GM19351 (cell line): ENCODE results near the gene GPR151.

Source experiments
- ATAC-seq: cut with Tn5 transposase; IDR thresholded peaks from one replicate; pipeline ENCODE4 v1.9.1; 2021; ENCODE audit warnings: mild to moderate bottlenecking, moderate library complexity; ENCODE audit not compliant: unreplicated experiment

GPR151 gene

DNA sequence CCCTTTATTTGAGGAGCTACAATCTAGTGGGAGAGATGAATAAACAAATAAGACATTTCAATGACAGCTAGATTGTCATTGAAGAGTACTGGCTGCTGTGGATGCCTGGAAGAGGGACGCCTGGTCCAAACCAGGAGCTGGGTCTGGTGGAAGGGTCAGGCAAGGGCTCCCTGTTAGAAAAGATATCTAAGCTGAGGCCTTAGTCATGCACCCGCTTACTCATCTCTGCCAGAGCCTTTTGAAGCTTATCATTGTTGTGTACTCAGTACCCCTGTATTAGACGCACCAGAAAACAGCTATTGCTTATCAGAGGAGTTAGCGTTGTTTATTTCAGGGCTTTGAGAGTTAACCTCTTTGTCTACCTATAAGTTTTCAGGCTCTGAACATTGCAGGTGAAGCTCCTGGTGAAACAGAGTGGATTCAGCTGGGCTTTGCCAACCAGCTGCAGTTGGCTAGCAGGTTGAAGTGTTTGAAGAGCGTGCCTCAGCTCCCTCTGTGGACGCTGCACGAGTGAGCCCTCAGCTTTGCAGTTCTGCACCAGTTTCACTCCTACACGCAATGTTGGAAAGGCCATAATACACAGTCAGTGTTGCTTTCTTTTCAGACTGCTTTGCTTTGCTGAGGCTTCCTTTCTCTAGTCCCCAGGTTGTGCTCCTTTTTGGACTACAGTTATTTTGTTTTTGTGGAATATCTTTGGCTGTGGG lies 5.6 kb upstream of the GPR151 start:
- no peak for ATAC-seq

DNA sequence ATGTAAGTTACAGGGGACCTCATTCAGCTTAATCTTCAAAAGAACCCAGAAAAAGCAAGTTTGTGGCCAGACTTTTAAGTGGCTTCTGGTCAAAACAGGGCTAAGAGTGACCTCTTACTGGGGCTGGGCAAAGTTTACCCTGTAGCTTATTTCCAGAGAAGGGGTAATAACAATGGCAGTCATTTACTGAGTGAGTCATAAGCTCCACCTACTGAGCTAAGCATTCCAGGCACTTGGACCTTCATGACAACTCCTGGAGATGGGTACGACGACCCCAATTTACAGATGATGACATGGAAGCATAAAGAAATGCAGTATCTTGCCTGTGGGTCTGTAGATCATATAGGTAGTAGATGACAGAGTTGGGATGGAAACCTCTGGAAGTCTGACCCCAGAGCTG lies 4.7 kb upstream of the GPR151 start:
- no peak for ATAC-seq

DNA sequence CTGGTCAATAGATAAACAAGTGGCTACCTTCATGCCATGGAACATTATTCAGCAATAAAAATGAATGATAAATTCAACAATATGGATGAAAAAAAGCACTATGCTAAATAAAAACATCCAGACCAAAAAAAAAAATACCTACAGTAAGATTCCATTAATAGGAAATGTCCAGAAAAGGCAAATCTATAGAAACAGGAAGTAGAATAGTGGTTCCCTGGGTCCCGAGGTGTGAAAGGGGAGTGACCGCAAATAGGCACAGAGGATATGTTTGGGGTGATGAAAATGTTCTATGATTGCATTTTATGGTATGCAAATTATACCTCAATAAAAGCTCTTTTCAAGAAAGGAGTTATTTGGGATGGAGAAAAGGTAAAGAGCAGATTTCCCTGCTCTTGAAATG lies 3.6 kb upstream of the GPR151 start:
- no peak for ATAC-seq

GRCh38 chr5:146515473-146516150 lies 378 bp downstream of the GPR151 start:
- no peak for ATAC-seq

DNA sequence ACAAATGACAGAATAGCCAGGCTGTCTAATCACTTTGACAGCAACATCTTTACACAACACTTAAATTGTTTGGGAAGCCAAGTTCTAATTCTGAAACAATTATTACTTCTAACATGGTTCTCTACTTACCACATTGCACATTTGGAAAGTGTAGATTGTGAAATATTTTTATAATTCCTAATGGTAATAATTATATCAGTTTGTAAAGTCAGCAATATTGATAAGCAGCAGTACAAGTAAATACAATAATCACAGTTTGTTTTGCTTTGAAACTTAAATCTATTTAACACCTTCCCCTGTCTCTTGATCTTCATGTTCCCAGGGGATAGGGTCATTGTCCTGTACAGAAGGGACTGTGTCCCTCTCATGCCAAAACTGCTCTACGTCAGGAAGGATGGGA lies 1.4 kb downstream of the GPR151 start:
- no peak for ATAC-seq

DNA sequence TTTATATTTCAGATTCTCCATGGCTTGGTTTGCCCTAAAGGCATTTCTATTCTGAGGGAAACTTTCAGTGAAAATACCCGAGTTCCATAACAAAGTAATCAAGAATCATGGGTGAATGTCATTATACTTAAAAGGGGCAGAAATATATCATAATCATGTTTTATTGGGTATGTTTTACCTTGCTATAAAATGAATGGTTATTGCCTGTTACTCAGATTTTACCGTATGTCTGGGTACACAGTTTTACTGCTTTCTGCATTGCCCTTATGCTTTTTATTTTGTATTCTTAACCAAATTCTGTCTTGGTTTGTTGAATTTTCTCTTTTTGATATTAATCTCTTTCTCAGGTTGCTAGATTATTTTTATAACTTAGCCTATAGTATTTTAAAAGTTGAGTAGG lies 2.5 kb downstream of the GPR151 start:
- ATAC-seq: no peak

GRCh38 chr5:146510559-146511125 lies 5.3 kb downstream of the GPR151 start:
- ATAC-seq: no peak

- no peak for ATAC-seq
Observed at GRCh38 chr5:146507428-146507827, 8.6 kb downstream of the GPR151 start.

DNA sequence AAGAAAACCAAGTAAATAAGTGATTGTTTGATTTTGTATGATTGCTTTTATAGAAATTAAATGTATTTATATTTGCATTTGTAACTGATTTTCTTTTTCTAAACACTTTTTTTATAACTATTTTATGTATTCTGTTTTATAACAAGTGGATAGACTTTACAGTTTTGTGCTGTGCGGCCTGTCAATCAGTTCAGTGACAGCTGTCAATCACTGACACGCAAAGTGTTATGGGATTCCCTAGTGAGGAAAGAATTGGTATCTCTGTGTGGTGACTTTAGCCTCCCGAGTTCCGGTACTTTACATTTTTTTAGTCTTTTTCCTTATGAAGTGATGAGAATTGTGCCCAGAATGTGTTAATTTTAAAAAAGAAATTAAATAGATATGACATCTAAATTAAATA lies 16.3 kb downstream of the GPR151 start:
- no peak for ATAC-seq

- ATAC-seq: no peak
Observed at GRCh38 chr5:146494656-146495055, 21.3 kb downstream of the GPR151 start.

DNA sequence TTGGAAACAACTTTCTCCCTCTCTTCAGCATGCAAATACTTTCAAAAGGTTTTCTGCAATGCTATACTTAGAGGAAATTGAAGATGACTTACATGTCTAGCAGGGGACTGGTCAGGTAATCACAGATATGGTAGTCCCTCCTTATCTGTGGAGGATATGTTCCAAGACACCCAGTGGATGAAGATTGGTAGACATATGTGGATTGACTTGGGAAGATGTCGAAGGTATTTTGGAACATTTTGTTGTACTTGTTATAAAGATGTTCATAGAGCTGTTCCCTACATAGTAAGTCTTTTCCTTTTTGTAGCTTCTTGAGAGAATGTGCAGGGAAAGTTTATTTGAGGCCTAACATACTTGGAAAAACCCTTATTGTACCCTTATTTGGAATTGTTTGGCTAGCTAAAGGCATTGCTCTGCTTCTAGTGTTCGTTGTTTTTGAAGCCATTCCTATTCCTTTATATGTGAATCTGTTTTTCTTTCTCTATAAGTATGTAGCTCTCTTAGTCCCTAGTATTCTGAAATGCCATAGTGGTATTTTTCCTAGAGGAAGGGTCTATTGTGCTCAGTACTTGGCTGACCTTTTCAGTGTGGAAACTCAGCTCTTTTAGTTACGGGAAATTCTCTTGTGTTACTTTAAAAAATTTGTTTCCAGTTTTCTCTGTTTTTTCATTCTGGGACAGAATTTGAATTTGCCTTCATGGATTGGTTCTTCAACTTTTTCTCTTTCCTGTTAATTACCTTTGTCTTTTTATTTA lies 25.7 kb downstream of the GPR151 start:
- no peak for ATAC-seq

DNA sequence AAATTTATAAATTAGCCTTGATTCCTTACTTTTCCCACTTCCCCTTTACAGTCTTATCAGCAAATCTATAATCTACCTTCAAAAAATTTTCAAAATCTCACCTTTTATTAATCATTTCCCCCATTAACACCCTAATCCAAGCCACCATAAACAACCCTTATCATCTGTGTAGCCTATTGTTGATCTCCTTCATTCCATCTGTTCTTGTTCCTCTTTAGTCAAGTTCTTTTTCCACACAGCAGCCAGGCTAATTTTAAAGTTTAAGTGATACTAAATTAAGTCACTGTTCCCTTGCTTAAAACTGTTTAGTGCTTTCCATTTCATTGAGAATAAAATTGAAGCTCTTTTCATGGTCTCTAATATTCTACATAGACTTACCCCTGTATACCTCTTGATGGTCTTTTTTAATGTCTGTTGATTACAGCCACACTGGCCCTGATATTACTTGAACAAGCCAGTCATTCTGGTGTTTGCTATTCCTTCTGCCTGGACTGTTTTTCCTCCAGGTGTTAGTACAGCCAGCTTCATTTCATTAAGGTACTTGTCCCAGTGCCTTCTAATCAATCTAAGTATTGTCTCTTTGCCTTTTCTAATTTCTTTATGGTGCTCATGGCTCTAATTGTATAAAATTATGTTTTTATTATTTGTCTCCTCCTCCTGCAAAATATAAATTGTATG lies 31.1 kb downstream of the GPR151 start:
- no peak for ATAC-seq

DNA sequence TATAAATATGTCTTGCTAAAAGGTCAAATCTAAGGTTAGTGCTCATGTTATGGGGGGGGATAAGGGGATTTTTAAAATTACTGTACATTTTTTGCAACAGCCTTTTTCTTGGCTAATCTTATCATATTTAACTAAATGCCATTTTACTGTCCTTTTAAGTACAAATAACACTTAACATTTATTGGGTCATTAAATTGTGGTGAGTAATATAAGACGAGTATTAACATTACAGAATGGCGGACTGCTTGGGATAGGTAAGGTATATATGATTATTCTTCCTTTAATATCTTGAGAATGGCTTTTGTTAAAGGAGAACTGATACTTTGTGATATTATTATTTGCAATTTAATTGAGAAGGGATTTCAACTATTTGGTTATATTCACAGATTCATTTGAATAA lies 33.2 kb downstream of the GPR151 start:
- ATAC-seq: no peak

- no peak for ATAC-seq
Observed at GRCh38 chr5:146475906-146476305, 40.1 kb downstream of the GPR151 start.

DNA sequence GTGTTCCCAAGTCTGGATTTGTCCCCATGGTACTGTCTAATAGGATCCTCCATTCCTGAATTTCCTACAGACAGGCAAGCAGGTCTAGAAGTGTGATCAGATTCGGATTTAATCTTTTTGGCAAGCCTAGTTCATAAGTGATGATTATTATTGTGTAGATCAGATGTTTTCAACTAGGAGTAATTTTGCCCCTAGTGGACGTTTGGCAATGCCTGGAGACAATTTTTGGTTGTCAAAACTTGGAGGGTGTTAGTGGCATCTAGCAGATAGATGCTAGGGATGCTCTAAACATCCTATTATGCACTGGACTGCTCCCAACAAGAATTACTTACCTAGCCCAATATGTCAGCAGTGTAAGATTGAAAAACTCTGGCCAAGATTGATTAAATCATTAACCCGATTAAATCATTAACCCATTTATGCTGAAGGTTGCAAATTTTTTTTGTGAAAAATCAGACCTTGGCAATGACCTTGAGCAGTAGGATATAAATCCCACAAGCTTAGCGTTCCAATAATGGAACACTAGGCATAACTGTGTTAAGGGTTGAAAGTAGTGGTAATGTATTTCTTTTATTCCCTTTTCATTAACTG lies 40.7 kb downstream of the GPR151 start:
- ATAC-seq: no peak

GRCh38 chr5:146474065-146474464 lies 41.9 kb downstream of the GPR151 start:
- ATAC-seq: no peak

DNA sequence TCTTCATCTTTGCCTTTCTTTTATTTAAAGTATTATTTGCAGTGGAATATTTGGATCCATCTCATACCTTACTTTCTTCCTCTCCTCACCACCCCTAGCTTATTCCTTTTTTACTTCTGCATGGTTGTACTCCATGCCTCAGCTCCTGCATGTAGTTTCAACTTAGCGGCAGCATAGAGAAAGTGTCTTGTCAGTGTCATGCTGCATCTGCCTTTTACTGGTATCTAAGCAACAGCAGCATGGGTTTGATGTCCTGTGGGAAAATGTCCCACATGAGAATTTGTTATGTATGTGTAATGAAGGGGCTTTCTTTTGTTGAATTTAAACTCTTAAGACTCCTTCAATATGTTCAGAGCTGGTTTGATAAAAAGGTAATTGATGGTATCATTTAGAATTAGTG lies 48.2 kb downstream of the GPR151 start:
- ATAC-seq: no peak

- no peak for ATAC-seq
Observed at GRCh38 chr5:146466521-146467349, 49.3 kb downstream of the GPR151 start.

DNA sequence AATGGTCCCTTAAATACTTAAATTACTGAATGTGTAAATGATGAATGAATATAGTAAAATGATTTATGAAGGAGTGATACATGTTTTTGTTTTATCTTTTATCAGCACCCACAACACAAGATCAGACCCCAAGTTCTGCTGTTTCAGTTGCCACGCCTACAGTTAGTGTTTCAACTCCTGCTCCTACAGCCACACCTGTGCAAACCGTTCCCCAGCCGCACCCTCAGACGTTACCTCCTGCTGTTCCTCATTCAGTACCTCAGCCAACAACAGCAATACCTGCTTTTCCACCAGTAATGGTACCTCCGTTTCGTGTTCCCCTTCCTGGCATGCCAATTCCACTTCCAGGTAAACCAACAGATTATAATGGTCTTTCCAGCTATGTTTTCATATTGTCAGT lies 52.5 kb downstream of the GPR151 start:
- no peak for ATAC-seq
